RWPE2 (cell line): ENCODE results near the gene COL4A2.

Experiments used
- ATAC-seq: fragments of 200-7000 bp; cut with Tn5 transposase; 3 replicates; pipeline ENCODE4 v1.9.1; 2021; ENCODE audit warnings: low read depth
- DNase-seq: peaks from one replicate; pipeline ENCODE4 v3.0.0-alpha.2; 2020; ENCODE audit warnings: low spot score
- H3K27ac ChIP-seq: fragments of 450-650 bp; 2 replicates; pipeline ENCODE4 v1.5.1; 2017; ENCODE audit warnings: mild to moderate bottlenecking; ENCODE audit not compliant: poor library complexity, severe bottlenecking
- H3K27me3 ChIP-seq: fragments of 250-450 bp; sonication (Bioruptor Pico); 2 replicates; pipeline ENCODE4 v1.5.1; 2021; ENCODE audit warnings: mild to moderate bottlenecking, moderate library complexity; ENCODE audit not compliant: insufficient read depth, poor library complexity, severe bottlenecking
- H3K36me3 ChIP-seq: fragments of 250-450 bp; sonication (Bioruptor Pico); 2 replicates; pipeline ENCODE4 v1.5.1; 2020; ENCODE audit warnings: low read depth, mild to moderate bottlenecking, moderate library complexity
- H3K4me1 ChIP-seq: fragments of 250-450 bp; sonication (Bioruptor Pico); 2 replicates; pipeline ENCODE4 v1.5.1; 2021; ENCODE audit warnings: mild to moderate bottlenecking, moderate library complexity; ENCODE audit not compliant: insufficient read depth, poor library complexity, severe bottlenecking
- H3K4me3 ChIP-seq: fragments of 250-450 bp; sonication (Bioruptor Pico); 2 replicates; pipeline ENCODE4 v1.5.1; 2021; ENCODE audit warnings: mild to moderate bottlenecking, moderate library complexity; ENCODE audit not compliant: severe bottlenecking
- H3K9me3 ChIP-seq: fragments of 250-450 bp; sonication (Bioruptor Pico); 2 replicates; pipeline ENCODE4 v1.5.1; 2021; ENCODE audit warnings: mild to moderate bottlenecking, moderate library complexity; ENCODE audit not compliant: severe bottlenecking
- TF ChIP-seq, protein P1 (sequence below): fragments of 450-650 bp; IDR thresholded peaks from one replicate; pipeline ENCODE4 v1.5.1; 2017; ENCODE audit warnings: mild to moderate bottlenecking, moderate library complexity; ENCODE audit not compliant: poor library complexity, severe bottlenecking

Gene COL4A2

DNA sequence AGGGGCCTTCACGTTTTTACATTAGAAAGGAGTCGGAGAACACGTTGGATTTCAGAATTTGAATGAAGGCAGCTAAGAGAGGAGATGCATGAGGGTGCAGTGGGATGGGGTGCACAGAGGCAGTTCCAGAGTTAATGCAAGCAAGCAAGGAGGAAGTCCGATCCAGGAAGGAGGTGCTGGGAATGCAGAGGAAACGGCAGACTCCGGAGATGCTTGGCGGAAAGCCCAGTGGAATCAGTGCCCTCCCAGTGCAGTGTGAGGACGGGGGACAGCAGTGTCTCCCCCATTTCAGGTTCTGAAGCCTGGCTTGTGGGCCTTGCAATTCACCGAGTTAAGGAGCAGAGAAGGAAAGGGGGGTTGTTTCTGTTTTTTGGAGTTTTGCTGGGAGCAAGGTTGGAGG is 100.4 kb downstream of the COL4A2 start:
- H3K36me3 ChIP-seq = peaks cover 2% of the 10 kb centered on the region; the same call in 1 of the 2 replicates
- H3K4me1 ChIP-seq = peaks cover 35% of the 10 kb centered on the region
- H3K9me3 ChIP-seq = no peaks in the 10 kb centered on the region
- DNase-seq = no peak
- TF ChIP-seq, protein P1, sequence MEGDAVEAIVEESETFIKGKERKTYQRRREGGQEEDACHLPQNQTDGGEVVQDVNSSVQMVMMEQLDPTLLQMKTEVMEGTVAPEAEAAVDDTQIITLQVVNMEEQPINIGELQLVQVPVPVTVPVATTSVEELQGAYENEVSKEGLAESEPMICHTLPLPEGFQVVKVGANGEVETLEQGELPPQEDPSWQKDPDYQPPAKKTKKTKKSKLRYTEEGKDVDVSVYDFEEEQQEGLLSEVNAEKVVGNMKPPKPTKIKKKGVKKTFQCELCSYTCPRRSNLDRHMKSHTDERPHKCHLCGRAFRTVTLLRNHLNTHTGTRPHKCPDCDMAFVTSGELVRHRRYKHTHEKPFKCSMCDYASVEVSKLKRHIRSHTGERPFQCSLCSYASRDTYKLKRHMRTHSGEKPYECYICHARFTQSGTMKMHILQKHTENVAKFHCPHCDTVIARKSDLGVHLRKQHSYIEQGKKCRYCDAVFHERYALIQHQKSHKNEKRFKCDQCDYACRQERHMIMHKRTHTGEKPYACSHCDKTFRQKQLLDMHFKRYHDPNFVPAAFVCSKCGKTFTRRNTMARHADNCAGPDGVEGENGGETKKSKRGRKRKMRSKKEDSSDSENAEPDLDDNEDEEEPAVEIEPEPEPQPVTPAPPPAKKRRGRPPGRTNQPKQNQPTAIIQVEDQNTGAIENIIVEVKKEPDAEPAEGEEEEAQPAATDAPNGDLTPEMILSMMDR = no peak
- peak overlapping the region; percentile 78 for H3K27ac ChIP-seq
- no peak for ATAC-seq
- H3K4me3 ChIP-seq = no peak overlapping the region
- no peaks in the 10 kb centered on the region for H3K27me3 ChIP-seq

DNA sequence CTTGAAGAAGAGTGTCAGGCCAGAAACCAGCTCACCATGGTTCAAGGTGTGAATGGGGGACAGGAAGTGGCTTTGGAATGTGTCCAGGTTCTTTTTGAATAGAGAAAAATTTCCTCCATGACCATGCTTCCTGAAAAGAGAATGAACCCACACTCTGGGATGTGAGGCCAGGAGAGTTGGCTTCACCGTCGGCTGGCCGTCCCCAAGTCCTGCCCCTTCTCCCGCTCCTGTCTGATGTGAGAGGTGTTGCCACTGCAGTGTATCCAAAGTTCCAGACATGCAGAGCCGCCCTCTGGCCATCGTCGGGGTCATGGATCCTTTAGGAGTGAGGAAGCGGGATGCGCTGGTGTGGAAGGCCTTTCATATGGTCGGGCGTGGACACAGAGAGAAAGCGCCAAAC is 101.2 kb downstream of the COL4A2 start:
- Histone ChIP-seq H3K36me3 (peaks cover 9% of the 10 kb centered on the region; the same call in 1 of the 2 replicates), H3K4me1 (peaks cover 35% of the 10 kb centered on the region), H3K27ac (peak overlapping the region; percentile 78), H3K4me3 (no peak overlapping the region), H3K9me3 (no peaks in the 10 kb centered on the region), H3K27me3 (no peaks in the 10 kb centered on the region)
- DNase-seq = no peak
- ATAC-seq = no peak
- TF ChIP-seq, protein P1 = no peak

DNA sequence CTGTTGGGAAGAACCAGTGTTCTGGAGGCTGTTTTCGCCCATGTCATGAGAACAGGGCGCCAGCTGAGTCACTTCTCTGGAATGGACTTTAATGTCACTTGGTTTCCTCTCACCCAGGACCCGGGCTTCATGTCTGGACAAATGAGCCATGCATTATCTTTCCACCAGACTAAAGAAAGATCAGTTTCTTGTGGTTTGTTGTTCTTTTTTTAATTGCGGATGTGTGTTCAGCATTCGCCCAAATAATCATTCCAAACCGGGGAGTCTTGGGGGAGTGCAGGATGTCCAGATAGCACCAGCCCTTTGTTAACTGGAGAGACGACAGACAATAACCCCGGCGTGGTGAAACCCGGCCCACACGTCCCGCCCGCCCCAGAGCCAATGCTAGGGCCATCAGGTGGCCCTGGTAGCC is 102.5 kb downstream of the COL4A2 start:
- Histone ChIP-seq H3K4me1 (peaks cover 27% of the 10 kb centered on the region), H3K27ac (peak overlapping the region; percentile 78), H3K9me3 (no peaks in the 10 kb centered on the region), H3K36me3 (peaks cover 9% of the 10 kb centered on the region; the same call in 1 of the 2 replicates), H3K4me3 (no peak overlapping the region), H3K27me3 (no peaks in the 10 kb centered on the region)
- TF ChIP-seq, protein P1 = no peak
- ATAC-seq (no peak), DNase-seq (no peak)

DNA sequence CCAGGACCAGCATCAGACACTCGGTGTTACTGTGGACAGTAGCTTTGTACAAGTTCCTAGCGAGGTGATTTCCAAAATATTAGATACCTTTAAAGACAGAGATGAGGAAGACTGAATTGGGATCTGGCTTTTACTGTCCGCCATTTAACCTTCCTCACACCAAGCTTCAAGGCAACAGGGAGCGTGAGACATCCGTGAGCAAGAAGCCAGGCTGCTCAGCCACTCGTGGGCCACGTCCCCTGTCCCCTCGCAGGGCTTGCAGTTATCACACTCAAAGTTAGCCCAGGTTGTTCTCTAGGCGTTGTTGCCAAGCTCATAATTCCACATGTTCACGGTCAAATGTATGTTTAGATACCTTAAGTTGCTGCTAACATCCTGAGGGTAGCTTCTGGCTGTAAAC is 102.9 kb downstream of the COL4A2 start:
- TF ChIP-seq, protein P1 = no peak
- Histone ChIP-seq H3K4me3 (no peak overlapping the region), H3K4me1 (peaks cover 25% of the 10 kb centered on the region)

DNA sequence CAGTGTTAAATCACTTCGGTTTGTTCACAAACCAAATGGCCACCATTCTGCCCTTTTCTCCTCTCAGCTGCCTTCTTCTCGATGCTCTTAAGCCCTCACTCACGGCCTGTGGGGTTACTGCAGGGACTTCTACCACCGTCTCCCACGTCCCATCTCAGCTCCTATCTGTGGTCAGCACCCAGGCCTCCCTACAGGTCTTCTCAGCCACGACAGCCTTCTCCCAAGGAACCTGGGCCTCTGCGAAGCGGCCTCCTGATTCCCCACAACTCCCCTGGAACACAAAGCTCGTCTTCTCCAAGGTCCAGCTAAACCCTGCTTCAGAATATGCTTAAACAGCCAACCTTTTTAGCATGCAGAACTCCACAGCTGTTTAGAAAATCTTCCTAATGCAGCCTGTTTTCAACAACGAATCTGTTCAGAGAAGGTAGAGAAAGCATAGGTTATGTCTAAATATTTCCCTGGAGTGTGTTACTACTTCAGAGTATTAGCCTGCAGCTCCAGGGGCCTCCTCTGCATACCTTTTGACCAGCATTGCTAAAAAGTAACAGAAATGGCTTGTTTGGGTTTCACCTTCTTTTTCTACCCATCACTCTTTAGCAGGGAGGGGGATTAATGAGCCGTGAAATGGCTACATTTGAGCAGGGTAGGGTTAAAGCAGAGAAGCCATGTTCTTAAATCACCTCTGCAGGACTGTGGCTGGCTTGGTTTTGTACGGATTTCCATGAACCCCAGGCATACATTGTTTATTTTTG is 104.0 kb downstream of the COL4A2 start:
- Histone ChIP-seq H3K27me3 (no peaks in the 10 kb centered on the region), H3K36me3 (peaks cover 24% of the 10 kb centered on the region), H3K9me3 (no peaks in the 10 kb centered on the region), H3K4me1 (peaks cover 25% of the 10 kb centered on the region), H3K4me3 (no peak overlapping the region), H3K27ac (peak overlapping the region; percentile 78)
- TF ChIP-seq, protein P1 = no peak
- DNase-seq (no peak), ATAC-seq (no peak)

More for the DNA sequence above, 102.9 kb downstream of the COL4A2 start:
- Histone ChIP-seq H3K36me3 (peaks cover 13% of the 10 kb centered on the region), H3K9me3 (no peaks in the 10 kb centered on the region), H3K27me3 (no peaks in the 10 kb centered on the region), H3K27ac (peak overlapping the region; percentile 78)
- ATAC-seq (no peak), DNase-seq (no peak)
